Suppressor macrophage (primary cell): Measurements from ENCODE around the gene ROR1.
"Not testable (repeated sequence)": the region's sequence is repeated elsewhere in the genome, so short reads cannot be mapped to it uniquely, and the experiment has no call there.

Experiments
- DNase-seq, 4 experiments: peaks; one replicate each; pipeline ENCODE4 v3.0.0-alpha.2; 2020 to 2022

Gene ROR1

GRCh38 chr1:63759778-63760177 is 14.0 kb upstream of the ROR1 start:
- no peak for DNase-seq

GRCh38 chr1:63770381-63770780 is 3.4 kb upstream of the ROR1 start:
- no peak for DNase-seq

GRCh38 chr1:63772201-63772600 is 1.6 kb upstream of the ROR1 start:
- DNase-seq = no peak

GRCh38 chr1:63772876-63773275 is 941 bp upstream of the ROR1 start:
- no peak for DNase-seq

GRCh38 chr1:63773496-63773814 is 362 bp upstream of the ROR1 start:
- peak in 1 of 4 experiments; percentile 1 for DNase-seq

- peak; percentile 4 to 41 (median 12) for DNase-seq
Measured at GRCh38 chr1:63774617-63775417, 1.0 kb downstream of the ROR1 start.

GRCh38 chr1:63775418-63776127 is 1.8 kb downstream of the ROR1 start:
- no peak for DNase-seq

GRCh38 chr1:63777286-63777685 is 3.5 kb downstream of the ROR1 start:
- no peak for DNase-seq

GRCh38 chr1:63777965-63778880 is 4.4 kb downstream of the ROR1 start:
- no peak for DNase-seq

- no peak for DNase-seq
Measured at GRCh38 chr1:63779338-63780211, 5.8 kb downstream of the ROR1 start.

GRCh38 chr1:63780565-63780964 is 6.7 kb downstream of the ROR1 start:
- DNase-seq = no peak

GRCh38 chr1:63782982-63783381 is 9.2 kb downstream of the ROR1 start:
- no peak for DNase-seq

- DNase-seq = no peak
Measured at GRCh38 chr1:63784083-63784482, 10.3 kb downstream of the ROR1 start.

- no peak for DNase-seq
Measured at GRCh38 chr1:63784489-63785390, 10.9 kb downstream of the ROR1 start.

- DNase-seq = not testable (repeated sequence)
Measured at GRCh38 chr1:63787270-63787669, 13.5 kb downstream of the ROR1 start.

GRCh38 chr1:63787875-63788274 is 14.1 kb downstream of the ROR1 start:
- no peak for DNase-seq

GRCh38 chr1:63789856-63790605 is 16.2 kb downstream of the ROR1 start:
- DNase-seq = no peak

- DNase-seq = no peak
Measured at GRCh38 chr1:63790989-63791388, 17.2 kb downstream of the ROR1 start.

- DNase-seq = no peak
Measured at GRCh38 chr1:63792152-63792551, 18.3 kb downstream of the ROR1 start.

GRCh38 chr1:63793741-63794240 is 20.0 kb downstream of the ROR1 start:
- DNase-seq = no peak
